Spleen (tissue), 7 donors: ENCODE data around the gene BRSK2.
"Not testable (repeated sequence)": the region's sequence is repeated elsewhere in the genome, so short reads cannot be mapped to it uniquely, and the experiment has no call there.

ENCODE experiments used
- POLR2A ChIP-seq, 3 donors: fragments of 450-650 bp; IDR thresholded peaks; one replicate each; pipeline ENCODE4 v1.5.1; 2017; ENCODE audit warnings: antibody characterized with exemption in 3 of 3, mild to moderate bottlenecking in 1 of 3
- POLR2AphosphoS5 ChIP-seq, 3 donors: sonication (generic); formaldehyde crosslinking; IDR thresholded peaks; one replicate each; pipeline ENCODE4 v1.5.1; 2017; ENCODE audit warnings: antibody characterized with exemption in 3 of 3
- TF ChIP-seq, protein P1 (sequence below), 11 experiments: fragments of 200-600 bp in 7 of 11; fragments of 450-650 bp in 4 of 11; sonication (generic) in 4 of 11; IDR thresholded peaks in 8 of 11; conservative IDR thresholded peaks in 3 of 11; 1 replicate in 7 of 11; 2 replicates in 4 of 11; pipeline versions ENCODE4 v1.4.0 to v1.8.0; 2016 to 2021; ENCODE audit warnings: antibody characterized with exemption in 11 of 11, inconsistent platforms in 4 of 11, mild to moderate bottlenecking in 1 of 11
- donor health status: DM: no; HTN: no; CAD: no; lungs with moderate emphysema.
- donor health status: DM: no; HTN: no; CAD: no.
- donor health status: DM: no; HTN: no; CAD: no.

DNA sequence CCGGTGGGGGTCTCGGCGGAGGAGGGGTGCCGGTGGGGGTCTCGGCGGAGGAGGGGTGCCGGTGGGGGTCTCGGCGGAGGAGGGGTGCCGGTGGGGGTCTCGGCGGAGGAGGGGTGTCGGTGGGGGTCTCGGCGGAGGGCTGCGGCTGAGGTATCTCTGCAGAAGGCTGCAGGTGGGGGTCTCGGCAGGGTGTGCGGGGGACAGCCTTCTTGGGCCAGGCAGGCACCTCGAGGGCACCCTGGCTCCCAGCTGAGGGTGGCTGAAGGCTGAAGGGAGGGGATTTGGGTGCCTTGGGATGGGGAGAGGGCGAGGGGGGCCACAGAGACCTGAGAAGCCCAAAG lies 45.7 kb downstream of the BRSK2 start:
- TF ChIP-seq, protein P1, sequence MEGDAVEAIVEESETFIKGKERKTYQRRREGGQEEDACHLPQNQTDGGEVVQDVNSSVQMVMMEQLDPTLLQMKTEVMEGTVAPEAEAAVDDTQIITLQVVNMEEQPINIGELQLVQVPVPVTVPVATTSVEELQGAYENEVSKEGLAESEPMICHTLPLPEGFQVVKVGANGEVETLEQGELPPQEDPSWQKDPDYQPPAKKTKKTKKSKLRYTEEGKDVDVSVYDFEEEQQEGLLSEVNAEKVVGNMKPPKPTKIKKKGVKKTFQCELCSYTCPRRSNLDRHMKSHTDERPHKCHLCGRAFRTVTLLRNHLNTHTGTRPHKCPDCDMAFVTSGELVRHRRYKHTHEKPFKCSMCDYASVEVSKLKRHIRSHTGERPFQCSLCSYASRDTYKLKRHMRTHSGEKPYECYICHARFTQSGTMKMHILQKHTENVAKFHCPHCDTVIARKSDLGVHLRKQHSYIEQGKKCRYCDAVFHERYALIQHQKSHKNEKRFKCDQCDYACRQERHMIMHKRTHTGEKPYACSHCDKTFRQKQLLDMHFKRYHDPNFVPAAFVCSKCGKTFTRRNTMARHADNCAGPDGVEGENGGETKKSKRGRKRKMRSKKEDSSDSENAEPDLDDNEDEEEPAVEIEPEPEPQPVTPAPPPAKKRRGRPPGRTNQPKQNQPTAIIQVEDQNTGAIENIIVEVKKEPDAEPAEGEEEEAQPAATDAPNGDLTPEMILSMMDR (IDR thresholded peaks at IDR 0.05 in 8 of 11, conservative IDR thresholded peaks at IDR 0.05 in 3 of 11): not testable (repeated sequence)
- TF ChIP-seq POLR2AphosphoS5, POLR2A (IDR thresholded peaks at IDR 0.05): not testable (repeated sequence)
